Left kidney (tissue), 2 donors: ENCODE data around the gene EML6. TPM values are rescaled to one million over a fixed set of nuclear protein-coding genes. Genes with fewer than 3 reads are reported as not detected.
"Not testable (repeated sequence)": the region's sequence is repeated elsewhere in the genome, so short reads cannot be mapped to it uniquely, and the experiment has no call there.

ENCODE experiments used
- DNase-seq: peaks from one replicate; pipeline ENCODE4 v3.0.0-alpha.2; 2013
- polyA plus RNA-seq: library from polyadenylated mRNA; unstranded; fragments of 120-200 nt; gene quantifications from one replicate; pipeline ENCODE4 v1.2.1, GENCODE V29; 2013; ENCODE audit not compliant: insufficient read length

Gene EML6
- polyA plus RNA-seq, 1 donor, result 20.4 TPM

GRCh38 chr2:54841500-54841899 lies 118.0 kb downstream of the EML6 start:
- not testable (repeated sequence) for DNase-seq

- no peak for DNase-seq
Measured at GRCh38 chr2:54845094-54845493, 121.6 kb downstream of the EML6 start.

GRCh38 chr2:54845514-54845913 lies 122.1 kb downstream of the EML6 start:
- DNase-seq, result no peak

DNA sequence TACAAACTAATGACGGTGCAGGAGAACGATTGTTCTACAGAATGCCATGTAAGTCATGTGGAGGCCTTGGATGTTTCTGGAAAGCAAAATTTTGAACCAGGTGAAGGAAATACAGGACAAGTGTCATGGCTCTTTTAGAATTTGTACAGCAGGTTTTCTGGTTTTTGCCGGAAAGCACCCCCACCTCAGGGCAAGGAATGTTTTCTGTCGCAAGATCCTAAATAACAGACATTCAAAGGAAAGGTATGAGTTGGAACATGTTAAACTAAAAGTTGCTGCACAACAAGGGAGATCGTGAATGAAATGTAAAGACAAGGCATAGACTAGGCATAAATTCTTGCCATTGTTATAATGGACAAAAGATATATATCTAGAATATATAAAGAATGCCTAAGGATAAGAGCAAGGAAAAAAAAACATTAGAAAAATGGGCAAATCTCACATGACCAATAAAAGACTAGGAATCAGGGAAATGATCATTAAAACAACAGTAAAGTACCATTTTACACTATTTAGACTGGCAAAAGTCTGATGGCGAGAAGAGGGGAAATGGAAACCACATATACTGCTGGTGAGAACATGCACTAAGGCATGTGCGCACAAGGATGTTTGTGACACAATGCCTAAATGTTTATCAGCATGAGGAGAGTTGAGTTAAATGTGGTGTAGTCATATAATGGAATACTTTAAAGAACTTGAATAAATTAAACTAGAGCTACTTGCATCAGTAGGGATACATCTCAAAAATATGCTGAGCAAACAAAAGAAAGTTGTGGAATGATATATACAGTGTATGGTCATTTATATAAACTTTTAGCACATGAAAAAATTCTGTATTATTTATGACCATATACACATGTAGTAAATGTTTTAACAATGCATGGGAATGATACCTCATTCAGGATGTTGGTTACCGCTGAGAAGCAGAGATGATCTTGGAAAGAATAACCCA lies 127.0 kb downstream of the EML6 start:
- no peak for DNase-seq

- DNase-seq, result no peak
Measured at GRCh38 chr2:54853616-54854310, 130.3 kb downstream of the EML6 start.

DNA sequence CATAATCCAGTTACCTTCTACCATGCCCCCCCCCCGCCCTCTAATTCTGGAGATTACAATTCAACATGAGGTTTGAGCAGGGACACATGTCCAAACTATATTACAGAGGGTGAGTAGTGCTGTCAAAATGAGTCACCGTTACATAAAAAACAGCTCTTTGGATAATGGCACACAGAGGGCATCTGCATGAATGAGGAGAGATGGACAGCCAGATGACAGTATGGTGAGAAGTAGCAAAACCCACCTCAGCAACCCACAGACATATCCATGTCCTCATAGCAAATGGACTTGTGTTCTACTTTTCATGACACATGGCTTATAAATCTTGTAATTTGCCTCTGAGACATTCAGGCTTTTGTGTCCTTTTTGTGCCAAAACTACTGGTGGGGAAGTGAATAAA lies 132.0 kb downstream of the EML6 start:
- no peak for DNase-seq

DNA sequence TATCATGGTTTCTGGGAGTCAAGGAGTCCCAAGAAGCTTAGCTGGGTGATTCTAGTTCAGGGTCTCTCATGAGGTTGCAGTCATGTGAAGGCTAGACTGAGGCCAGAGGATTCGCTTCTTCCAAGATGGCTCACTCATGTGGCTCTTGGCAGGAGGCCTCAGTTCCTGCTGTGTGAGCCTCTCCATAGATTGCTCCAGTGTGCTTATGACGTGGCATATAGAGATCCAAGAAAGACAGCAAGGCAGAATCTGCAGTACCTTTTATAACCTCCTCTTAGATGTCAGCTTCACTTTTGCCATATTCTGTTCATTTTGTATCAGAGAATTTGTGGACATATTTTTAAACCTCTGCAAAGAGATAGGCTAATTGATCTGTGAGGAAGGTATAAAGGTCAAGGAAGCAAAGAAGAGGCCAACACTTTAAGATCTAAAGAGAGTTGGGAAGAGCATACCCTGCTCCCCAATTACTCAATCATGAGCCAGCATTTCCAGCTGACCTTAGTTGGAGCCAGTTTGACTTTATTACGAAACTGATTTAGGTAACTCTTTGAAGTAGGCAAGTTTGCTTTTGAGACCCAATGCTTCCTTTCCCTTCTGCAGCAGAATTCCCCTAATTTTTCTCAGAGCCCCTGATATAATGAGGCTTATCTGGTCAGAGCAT lies 134.7 kb downstream of the EML6 start:
- DNase-seq, result no peak

DNA sequence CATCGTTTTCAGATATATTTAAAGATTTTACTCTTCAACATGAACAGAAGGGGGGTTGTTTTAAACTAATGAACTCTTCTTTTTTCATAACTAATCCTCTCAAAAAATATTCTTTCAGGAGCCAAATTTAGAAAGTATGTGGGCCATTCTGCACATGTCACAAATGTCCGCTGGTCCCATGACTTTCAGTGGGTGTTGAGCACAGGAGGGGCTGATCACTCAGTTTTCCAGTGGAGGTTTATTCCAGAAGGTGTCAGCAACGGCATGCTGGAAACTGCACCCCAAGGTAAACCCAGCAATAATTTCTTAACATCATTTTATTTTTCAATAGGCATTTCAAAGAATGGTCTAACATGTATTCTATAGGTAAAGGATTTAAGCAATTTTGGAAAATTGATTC lies 136.0 kb downstream of the EML6 start:
- no peak for DNase-seq

GRCh38 chr2:54859997-54860701 lies 136.7 kb downstream of the EML6 start:
- DNase-seq, result no peak

- no peak for DNase-seq
Measured at GRCh38 chr2:54862229-54862628, 138.8 kb downstream of the EML6 start.

GRCh38 chr2:54862742-54863141 lies 139.3 kb downstream of the EML6 start:
- DNase-seq, result no peak

DNA sequence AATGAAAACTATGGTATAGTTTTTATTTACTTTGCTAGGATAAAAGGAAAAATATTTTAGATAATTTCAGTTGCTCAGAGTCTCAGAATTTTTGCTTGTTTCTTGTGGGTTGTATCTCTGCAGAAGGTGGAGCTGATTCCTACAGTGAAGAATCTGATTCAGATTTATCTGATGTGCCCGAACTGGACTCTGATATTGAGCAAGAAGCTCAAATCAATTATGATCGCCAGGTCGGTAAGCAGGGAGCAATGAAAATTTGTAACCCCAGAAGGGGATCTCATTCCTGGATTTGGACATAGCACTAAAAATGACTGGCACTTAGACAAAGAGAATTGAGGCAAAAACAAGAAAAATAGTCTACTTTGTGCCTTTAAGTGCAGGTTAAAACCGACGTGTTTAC lies 140.2 kb downstream of the EML6 start:
- no peak for DNase-seq

GRCh38 chr2:54864096-54864495 lies 140.6 kb downstream of the EML6 start:
- DNase-seq, result no peak

GRCh38 chr2:54864727-54865126 lies 141.3 kb downstream of the EML6 start:
- DNase-seq, result no peak

DNA sequence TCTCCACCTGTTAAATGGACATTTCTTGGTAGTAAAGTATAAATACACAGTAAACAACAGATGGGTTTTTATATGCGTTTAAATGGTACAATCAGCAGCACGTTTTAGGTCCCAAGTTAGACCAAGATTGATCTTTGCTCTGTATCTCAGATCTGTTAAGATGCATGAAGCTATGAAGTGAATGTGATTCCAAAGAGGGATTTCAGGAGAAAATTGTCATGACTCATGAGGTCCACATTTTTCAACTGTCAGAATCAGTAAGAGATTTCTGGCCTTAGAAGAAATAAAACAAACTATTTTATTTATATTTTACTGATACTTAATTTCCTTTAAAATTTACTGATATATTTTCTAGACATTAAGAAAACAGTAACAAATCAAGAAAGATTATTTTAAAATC lies 142.7 kb downstream of the EML6 start:
- DNase-seq, result no peak

DNA sequence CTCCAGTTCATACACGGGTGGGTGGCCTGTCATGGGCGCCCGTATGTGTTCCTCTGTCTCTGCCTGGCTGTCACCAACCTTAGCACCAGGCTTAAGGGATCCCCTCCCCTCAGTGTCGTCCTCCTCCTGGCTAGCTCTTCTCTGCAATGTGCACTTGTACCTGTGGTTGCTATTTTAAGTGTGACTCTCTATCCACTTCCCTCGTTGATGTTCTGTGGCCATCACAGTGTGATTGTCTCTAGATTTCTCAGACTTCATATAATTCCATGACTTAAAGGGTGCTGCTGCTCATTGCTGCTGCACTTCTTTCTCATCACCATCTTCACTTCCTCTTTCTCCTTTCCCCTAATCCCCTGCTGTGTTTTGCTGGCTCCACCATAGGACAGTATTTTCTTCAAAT lies 143.4 kb downstream of the EML6 start:
- DNase-seq, result no peak

GRCh38 chr2:54867457-54867856 lies 144.0 kb downstream of the EML6 start:
- DNase-seq, result no peak

- DNase-seq, result no peak
Measured at GRCh38 chr2:54871457-54872107, 148.1 kb downstream of the EML6 start.

GRCh38 chr2:54872780-54873179 lies 149.3 kb downstream of the EML6 start:
- DNase-seq, result no peak

DNA sequence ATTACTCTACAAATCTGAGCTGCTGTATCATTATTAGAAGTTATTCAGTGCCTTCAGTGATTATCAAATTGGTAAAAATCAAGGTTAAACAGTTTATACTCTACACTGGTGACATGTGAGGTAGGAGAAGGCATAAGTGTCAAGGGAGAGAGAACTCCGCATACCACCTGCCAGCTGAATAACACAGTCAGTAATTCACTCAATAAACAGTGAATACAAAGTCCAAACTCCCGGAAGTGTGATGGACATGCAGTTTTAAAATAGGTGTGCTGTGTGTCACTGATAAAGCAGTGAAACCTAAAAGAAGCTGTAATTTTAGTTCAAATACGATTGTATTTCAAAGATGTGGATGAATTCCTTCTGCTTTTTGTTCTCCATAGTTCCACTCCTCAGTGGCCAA lies 149.8 kb downstream of the EML6 start:
- not testable (repeated sequence) for DNase-seq

- no peak for DNase-seq
Measured at GRCh38 chr2:54876764-54877163, 153.3 kb downstream of the EML6 start.

GRCh38 chr2:54878182-54878581 lies 154.7 kb downstream of the EML6 start:
- no peak for DNase-seq
